Fibroblast of skin of scalp (primary cell): ENCODE results near the gene NIBAN1.
A peak's percentile ranks its signal among the peaks of the same experiment; 100 is the strongest.

ENCODE experiments used
- DNase-seq: peaks from one replicate; pipeline ENCODE4 v3.0.0-alpha.2; 2013

The NIBAN1 gene

GRCh38 chr1:184943998-184944397 is 30.3 kb downstream of the NIBAN1 start:
- DNase-seq = no peak

DNA sequence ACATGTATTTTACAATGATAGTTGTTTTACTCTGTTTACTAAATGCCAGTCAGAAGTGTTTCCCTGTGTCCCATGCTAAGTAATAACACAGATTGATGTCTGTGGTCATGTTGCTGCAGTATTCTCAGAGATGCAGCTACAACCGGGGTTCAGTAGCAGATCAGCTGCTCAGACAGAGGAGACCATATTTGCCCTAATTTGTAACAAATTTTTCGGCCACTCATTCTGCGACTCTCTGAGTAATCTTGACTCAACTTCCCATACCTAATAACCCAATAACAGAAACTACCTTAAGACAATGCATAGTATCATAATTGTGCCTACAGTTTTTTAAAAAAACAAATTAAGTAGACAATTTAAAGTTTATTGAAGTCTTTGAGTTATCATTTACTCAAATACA is 32.6 kb downstream of the NIBAN1 start:
- no peak for DNase-seq

- DNase-seq = no peak
Measured at GRCh38 chr1:184941410-184941733, 32.9 kb downstream of the NIBAN1 start.

DNA sequence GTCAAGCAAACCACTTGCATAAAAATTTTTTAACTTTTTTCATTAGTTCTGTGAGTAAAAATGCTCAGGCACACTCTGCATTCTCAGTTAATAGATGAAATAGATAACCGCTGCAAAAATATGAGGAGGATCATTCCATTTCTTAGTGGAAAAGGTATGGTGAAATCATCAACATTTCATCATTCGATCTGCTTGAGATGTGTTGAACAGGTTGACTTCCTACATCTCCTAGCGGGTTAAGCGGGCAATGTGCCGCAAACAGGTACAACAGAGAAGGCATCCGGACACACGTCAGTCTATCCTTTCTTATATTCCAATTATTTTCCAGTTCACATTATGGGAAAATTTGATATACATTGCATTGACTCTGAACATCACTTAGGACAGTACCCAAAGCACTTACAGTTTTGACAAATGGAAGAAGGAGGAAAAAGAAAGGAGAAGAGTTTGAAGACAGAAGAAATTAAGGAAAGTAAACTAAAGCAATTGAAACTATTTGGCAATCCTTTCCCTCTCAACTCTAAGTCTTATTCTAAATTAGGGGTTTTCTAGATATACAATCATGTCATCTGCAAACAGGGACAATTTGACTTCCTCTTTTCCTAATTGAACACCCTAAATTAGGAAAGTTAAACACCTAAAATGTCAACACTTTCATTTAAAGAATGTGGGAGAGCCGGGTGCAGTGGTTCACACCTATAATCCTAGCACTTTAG is 33.5 kb downstream of the NIBAN1 start:
- no peak for DNase-seq

DNA sequence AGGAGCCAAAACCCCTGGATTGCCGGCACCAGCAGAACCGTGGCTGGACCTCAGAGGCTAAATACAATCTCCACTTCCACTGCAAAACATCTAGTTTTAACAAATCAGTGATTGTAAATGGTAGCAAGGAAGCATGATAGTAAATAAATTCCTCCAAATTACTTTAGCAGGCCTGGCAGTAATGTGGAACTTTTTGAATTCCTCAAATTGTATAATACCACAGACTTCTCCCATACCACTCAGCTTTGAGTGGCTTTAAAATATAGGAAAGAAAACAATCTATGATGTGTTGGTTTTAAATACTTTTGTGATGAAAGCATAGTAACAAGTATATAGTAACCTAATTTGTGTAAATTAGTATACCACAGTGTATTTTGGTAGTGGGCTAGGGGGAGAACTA is 34.1 kb downstream of the NIBAN1 start:
- DNase-seq = peak; percentile 72

DNA sequence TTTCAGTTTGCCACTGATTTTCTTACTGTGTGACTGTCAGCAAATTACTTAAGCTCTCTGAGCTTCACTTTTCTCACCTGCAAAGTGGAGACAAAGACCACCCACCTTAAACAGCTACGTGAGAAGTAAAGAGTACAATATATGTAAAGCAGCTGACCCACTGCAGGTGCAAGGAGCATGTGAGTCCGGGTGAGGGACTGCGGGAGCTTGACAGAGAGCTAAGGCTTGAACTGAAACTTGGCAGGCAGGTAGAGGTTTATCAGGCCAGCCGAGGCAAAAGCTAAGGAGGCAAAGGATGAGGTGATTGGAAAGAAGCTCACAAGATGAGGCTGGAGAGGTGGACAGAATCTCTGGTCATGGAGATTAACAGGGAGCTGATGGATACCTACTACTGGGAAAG is 36.6 kb downstream of the NIBAN1 start:
- DNase-seq = no peak

GRCh38 chr1:184935920-184936798 is 38.1 kb downstream of the NIBAN1 start:
- no peak for DNase-seq

DNA sequence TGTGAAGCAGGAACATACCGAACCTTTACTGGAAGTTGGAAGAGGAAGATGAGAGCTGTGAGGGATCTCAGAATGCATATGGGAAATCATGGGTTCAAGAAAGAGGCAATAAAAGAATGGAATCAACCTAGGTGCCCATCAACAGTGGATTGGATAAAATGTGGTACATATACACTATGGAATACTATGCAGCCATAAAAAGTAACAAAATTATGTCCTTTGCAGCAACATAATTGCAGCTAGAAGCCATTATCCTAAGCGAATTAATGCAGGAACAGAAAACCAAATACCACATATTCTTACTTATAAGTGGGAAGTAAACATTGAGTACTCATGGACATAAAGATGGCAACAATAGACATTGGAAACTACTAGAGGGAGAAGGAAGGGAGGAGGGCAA is 40.4 kb downstream of the NIBAN1 start:
- no peak for DNase-seq

GRCh38 chr1:184932319-184932718 is 42.0 kb downstream of the NIBAN1 start:
- DNase-seq = no peak

DNA sequence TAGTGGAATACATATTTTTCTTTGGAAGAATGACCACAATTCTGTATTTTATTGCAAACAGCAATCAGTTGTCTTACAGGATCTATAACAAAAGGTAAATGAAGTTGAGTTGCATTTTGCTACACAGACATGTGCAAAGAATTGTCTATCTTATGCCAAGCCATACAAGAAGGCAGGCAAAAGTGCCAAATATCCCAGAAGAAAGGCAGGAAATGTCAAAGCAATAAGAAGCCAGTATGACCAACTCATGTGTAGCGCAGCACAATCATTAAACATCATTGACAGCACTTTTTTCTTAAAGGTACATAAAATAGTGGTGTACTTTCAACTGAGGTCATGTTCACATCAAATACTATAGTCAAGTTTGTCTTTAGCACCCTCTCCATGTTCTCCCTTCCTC is 42.7 kb downstream of the NIBAN1 start:
- DNase-seq = no peak

DNA sequence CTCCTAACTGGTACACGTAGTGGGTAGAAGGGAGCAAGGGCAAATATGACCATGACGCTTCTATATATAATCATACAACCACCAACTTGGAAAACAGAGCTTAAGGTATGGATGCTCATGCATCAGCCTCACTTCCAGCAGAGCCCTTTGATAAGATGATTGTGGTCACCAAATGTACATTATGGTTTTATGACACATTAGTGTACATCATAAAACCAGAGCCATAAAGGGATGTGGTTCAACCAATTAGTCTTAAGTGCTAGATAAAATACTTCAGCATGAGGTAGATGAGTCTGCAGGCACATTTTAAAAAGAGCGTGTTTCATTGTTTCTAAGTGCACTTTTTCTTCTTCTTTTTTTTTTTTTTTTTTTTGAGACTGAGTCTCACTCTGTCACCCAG is 43.7 kb downstream of the NIBAN1 start:
- DNase-seq = no peak

DNA sequence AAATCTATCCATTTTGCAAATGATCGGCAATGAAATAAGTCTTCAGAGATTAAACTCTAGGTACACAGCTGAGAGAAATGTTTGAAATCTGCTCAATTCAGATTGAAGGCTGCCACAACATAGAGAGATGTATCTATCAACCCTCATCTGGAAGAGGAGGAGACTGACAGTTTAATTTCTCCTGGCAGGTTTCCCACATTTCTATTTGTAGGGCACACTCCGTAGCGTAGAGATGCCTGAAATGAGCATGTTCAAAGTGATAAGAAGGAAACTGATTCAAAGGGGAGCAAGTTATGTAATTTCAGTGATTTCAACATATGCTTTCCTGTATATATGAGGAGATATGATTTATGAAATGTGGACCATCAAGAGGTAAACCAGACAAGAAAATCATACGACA is 44.1 kb downstream of the NIBAN1 start:
- DNase-seq = no peak

- DNase-seq = no peak
Measured at GRCh38 chr1:184929711-184930202, 44.6 kb downstream of the NIBAN1 start.

DNA sequence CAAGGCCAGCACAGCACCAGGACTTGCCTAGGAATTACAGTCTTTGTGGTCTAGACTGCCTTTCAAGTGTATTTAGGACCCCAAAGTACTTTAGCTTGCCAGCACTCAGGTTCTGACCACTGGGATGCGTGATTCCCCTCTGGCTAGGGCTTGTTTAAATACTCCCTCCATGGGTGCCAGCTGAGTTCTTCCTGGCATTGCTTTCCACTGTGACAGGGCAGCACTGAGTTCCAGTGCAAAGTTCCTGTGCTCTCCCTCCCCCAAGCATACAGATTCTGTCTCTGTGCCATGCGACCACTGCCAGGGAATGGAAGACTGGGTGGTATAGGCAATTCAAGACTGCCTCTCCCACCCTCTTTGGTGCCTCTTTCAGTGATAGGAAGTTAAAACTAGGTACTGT is 45.9 kb downstream of the NIBAN1 start:
- DNase-seq = no peak
